Thyroid gland (tissue), 4 donors: ENCODE data around the gene PLEKHD1.

Experiments used
- CTCF ChIP-seq, 6 experiments: fragments of 200-600 bp in 3 of 6; fragments of 450-650 bp in 3 of 6; sonication (generic) in 3 of 6; IDR thresholded peaks; one replicate each; pipeline ENCODE4 v1.5.1; 2016 to 2019; ENCODE audit warnings: antibody characterized with exemption in 6 of 6, mild to moderate bottlenecking in 2 of 6, inconsistent platforms in 1 of 6, moderate library complexity in 1 of 6
- POLR2A ChIP-seq, 2 donors: fragments of 450-650 bp; IDR thresholded peaks; one replicate each; pipeline ENCODE4 v1.6.1; 2017; ENCODE audit warnings: antibody characterized with exemption in 2 of 2, mild to moderate bottlenecking in 2 of 2, moderate library complexity in 1 of 2

- TF ChIP-seq CTCF (IDR thresholded peaks at IDR 0.05), result no peak
- TF ChIP-seq POLR2A (IDR thresholded peaks at IDR 0.05), result no peak
Measured at GRCh38 chr14:69451941-69452340, 32.6 kb upstream of the PLEKHD1 start.
